ENCODE measurements around the gene LAMA1.

The LAMA1 gene

GRCh38 chr18:6917072-6917471 is 200.5 kb downstream of the LAMA1 start:
- no peak for DNase-seq (ENCODE audit: low read depth)
- TF ChIP-seq CTCF (conservative IDR thresholded peaks at IDR 0.05; ENCODE audit: low read length) = no peak
- no peak overlapping the region for H3K4me3 ChIP-seq (ENCODE audit: low read length)

GRCh38 chr18:6901286-6901926 is 216.2 kb downstream of the LAMA1 start:
- H3K4me3 ChIP-seq (ENCODE audit: low read length) = no peak overlapping the region
- TF ChIP-seq CTCF (conservative IDR thresholded peaks at IDR 0.05; ENCODE audit: low read length) = no peak
- no peak for DNase-seq (ENCODE audit: low read depth)

- no peak for DNase-seq (ENCODE audit: low read depth)
- no peak for TF ChIP-seq CTCF (conservative IDR thresholded peaks at IDR 0.05; ENCODE audit: low read length)
- no peak overlapping the region for H3K4me3 ChIP-seq (ENCODE audit: low read length)
These were observed 225.8 kb downstream of the LAMA1 start for GRCh38 chr18:6891788-6892187.
